ENCODE results near the gene ADAM15.

Gene ADAM15

DNA sequence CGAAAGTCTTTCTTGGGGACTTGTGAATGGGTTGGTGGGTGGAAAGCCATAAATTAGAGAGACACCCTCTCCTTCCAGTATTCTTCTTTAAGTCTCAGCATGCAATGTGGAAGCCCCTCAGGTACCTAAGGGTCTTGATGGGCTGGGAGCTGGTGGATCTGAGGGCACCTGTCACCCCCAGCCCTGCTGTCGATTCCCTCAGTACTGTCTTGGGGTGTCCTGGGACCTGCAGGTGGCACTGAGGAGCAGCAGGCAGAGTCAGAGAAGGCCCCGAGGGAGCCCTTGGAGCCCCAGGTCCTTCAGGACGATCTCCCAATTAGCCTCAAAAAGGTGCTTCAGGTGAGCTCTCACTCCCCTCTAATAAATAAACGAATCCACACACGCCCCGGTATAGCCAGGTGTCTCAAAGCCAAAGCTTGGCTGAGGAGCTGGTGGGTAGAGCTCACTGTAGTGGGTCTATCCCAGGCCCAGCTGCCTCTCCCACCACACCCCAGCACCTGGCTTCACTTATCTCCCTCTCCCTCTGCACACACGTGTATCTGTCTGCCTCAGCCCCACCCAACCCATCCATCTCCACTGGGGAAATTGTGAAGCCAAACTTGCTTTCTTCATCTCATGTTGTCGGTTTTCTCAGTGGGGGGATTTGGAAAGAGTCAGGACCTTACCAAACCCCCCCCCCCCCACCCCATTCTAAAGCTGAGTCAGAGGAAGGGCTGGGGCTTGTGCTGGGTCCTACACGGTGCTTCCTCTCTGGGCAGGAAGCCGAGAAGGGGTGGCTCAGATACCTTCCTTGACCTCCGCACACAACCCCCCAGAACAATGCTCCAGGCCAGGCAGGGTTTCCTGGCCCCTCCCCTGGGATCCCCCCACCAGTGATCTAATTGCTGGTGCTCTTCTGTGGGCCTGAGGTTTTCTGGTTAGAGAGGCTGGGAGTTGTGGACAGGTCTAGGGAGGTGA, 1.6 kb downstream of the ADAM15 start:
- DNase-seq (ENCODE audit: low spot score) = no peak

DNA sequence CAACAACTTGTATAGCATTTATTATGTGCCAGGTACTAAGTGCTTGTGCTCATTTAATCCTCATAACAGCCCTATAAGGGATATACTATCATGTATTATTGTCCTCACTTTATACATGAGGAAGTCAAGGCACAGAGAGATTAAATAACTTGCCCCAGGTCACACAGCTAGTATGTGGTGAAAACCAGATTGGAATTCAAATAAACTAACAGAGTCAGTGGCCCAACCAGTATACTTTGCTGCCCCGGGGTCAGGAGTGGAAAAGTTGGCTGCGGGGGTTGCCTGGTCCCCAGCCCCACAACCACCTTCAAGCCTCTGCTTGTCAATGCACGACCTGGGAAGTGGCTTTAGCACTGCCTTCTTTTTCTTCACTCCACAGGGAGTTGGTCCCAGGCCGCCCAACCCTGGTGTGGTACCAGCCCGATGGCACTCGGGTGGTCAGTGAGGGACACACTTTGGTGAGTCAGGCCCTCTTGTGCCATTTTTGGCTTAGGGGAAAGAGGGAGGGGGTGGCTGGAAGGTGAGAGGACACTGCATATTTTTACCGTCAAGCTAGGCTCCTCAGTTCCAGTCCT, 2.5 kb downstream of the ADAM15 start:
- DNase-seq (ENCODE audit: low spot score) = no peak

DNA sequence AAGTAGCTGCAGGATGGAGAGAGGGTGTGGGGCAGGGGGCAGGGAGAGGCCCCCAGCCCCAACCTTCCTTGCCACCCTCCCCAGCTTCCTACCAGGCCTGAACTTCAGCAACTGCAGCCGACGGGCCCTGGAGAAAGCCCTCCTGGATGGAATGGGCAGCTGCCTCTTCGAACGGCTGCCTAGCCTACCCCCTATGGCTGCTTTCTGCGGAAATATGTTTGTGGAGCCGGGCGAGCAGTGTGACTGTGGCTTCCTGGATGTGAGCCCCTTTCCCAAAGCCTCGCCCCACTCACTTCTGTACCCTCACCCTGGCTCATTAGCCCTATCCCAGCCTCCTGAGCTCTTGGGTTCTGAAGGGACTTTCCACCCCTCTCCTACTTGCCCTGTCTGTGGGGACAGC, 6.0 kb downstream of the ADAM15 start:
- no peak for DNase-seq (ENCODE audit: low spot score)

DNA sequence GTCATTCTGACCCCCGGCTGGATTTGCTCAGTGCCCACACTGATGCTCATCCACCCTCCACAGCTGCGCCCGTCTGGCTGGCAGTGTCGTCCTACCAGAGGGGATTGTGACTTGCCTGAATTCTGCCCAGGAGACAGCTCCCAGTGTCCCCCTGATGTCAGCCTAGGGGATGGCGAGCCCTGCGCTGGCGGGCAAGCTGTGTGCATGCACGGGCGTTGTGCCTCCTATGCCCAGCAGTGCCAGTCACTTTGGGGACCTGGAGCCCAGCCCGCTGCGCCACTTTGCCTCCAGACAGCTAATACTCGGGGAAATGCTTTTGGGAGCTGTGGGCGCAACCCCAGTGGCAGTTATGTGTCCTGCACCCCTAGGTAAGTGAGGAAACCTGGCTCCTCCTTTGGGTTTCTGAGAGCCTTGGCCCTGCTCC, 6.7 kb downstream of the ADAM15 start:
- no peak for DNase-seq (ENCODE audit: low spot score)

DNA sequence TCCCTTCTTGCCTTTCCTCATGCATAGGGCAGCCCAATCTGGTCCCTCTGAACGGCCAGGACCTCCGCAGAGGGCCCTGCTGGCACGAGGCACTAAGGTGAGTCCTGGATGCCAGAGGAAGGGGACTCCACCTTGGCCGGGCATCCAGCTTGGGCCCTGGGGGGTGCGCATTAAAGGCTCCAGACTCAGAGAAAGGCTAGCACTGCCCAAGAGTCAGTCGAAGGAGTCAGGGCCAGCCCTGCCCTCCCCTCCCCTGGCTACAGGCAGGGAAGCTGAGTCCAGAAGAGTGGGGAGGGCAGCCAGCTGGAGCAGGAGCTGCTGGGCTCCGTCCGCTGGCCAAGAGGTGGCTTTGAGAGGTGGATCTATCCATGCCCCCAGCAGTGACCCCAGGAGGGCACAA, 9.6 kb downstream of the ADAM15 start:
- no peak for DNase-seq (ENCODE audit: low spot score)

DNA sequence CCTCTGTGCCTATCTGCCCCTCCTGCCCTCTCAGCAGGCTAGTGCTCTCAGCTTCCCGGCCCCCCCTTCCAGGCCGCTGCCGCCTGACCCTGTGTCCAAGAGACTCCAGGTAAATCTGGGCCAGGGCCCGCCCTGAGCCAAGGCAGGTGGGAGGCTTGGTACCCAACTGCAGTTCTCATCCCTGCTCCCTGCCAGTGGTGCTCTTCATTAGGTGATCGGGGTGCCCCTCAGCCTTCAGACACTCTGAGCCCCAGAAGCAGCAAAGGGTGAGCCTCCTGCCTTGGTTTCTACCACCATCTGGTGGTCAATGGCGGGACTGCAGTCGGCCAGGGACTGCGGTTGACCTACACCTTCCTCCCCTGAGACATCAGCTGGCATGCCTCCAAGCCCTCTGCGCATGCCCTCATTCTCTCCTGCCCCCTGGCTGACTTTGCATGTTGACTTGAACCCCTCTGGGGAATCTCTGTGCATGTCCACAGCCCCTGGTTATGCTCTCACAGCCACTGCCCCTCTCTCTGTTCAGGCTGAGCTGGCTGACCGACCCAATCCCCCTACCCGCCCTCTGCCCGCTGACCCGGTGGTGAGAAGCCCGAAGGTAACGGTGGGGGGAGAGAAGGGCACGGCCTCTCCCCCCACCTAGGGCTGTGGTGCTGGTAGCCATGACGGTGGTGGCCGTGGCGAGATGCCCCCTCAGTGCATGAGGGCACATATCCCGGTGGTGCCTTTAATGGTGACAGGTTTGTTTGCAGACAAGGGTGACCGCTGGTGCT, 10.4 kb downstream of the ADAM15 start:
- DNase-seq (ENCODE audit: low spot score) = peak; percentile 81

DNA sequence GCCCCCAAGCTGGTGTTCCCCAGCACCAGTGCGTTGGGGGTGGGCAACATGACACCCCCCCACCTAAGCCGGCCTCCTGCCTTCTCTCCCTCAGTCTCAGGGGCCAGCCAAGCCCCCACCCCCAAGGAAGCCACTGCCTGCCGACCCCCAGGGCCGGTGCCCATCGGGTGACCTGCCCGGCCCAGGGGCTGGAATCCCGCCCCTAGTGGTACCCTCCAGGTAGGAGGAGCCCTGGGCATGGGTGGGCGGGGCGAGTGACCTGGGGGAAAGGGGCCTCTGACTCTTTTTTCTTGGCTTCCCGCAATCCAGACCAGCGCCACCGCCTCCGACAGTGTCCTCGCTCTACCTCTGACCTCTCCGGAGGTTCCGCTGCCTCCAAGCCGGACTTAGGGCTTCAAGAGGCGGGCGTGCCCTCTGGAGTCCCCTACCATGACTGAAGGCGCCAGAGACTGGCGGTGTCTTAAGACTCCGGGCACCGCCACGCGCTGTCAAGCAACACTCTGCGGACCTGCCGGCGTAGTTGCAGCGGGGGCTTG, 11.1 kb downstream of the ADAM15 start:
- no peak for DNase-seq (ENCODE audit: low spot score)

DNA sequence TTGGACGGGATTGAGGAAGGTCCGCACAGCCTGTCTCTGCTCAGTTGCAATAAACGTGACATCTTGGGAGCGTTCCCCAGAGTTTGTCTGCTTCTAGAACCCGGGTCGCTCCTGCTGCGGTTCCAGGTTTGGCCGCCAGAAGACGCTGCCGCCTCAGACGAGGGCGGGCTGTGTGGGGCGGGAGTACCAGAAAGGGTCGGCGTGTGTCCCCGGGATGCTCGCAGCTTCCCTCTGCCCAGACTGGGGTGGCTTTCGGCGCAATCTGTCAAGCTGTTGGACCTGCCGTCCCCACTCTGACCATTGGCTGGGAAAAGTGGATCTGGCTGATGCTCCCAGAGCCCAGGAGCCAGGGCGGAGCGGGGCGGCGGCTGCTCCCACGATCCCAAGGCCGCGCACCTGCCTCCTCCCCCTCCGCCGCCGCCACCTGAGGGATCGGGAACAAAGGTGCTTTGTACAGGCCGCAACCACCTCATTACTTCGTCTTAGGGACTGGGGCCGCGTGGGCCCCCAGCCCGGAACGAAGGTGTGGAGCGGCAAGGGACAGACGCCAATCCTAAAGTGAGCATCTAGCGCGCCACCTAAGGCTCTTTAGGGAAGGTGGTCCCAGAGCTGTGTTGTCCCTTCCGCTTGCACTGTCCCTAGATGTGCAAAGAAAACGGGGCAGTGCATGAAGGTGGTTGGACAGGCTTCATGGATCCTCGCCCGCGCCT, 11.7 kb downstream of the ADAM15 start:
- no peak for DNase-seq (ENCODE audit: low spot score)

DNA sequence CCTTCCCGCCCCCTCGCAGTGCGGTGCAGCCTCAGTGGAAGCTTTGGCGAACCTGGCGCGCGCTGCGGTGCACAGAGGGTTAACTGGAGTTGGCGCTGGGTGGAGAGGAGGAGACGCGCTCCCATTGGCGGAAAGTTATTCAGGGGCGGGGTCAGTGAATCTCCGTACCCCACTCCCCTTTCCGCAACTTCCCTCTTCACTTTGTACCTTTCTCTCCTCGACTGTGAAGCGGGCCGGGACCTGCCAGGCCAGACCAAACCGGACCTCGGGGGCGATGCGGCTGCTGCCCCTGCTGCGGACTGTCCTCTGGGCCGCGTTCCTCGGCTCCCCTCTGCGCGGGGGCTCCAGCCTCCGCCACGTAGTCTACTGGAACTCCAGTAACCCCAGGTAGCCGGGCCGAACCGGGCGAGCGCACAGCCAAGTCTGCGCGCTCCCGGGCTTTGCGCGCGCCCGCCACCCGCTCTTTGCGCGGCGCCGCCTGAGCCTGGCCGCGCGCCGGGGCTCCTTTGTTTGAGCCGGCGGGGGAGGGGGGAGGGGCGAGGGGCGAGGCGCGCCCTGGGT, 12.5 kb downstream of the ADAM15 start, which contains the start of gene EFNA4:
Gene EFNA4, plus strand, starts transcription at position 191 of the 561 bp plus-strand sequence. Its CDS starts 84 bp downstream, at position 275.
- DNase-seq (ENCODE audit: low spot score) = peak; percentile 84

DNA sequence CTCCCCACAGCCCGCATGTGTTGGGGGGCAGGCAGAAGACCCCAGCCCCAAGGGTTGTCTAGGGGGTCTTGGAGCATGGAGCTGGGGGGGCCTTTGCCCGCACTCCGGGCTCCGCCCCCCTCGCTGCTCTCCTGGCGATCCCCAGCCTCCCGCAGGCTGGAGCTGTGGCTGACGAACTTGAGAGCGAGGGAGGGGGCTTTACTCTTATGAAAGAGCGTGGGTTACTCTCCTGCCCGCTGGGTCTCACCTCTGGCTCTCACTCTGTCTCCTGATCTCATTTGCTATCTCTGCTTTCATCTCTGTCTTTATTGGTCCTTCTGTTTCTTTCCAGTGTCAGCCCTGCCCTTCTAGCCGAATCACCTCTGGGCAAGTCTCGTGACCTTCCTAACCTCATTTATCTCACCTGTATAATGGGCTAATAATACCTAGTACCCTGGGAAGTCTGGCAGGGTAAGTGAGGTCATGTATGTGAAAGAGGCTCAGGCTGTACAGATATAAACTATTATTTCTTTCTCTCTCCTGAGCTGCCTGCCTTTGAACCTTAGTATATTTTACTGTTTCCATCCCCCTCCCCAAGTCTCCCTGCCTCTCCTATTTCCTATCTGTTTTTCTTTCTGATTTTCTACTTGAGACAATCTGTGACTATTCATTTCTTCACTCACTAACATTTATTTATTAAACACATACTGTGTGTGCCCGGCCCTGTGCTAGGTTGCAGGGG, 13.2 kb downstream of the ADAM15 start:
- no peak for DNase-seq (ENCODE audit: low spot score)

DNA sequence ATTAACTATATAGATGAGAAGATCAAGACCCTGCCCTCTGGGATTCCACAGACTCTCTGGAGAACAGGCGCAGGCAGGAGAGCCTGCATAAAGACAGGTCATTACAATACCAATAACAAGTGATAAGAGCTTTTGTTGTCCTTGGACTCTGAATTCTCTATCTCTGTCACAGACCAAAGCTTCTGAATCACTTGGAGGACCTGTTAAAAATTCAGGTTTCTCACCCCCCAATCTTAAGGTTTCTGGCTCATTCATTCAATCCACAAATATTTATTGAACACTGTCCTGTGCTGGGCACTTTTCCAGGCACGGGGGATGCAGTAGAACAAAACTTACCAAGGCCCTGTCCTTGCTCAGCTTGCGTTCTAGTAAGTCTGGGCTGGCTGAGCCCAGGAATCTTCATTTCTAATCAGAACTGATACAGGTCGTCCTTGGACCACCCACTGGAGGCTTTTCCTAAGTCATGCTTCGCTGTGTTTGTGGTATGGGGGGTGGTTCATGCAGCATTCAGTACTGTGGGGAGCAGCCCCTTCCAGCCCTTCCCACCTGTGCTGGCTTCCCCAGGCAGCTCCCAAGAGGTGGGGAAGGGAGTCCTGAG, 13.8 kb downstream of the ADAM15 start:
- no peak for DNase-seq (ENCODE audit: low spot score)

DNA sequence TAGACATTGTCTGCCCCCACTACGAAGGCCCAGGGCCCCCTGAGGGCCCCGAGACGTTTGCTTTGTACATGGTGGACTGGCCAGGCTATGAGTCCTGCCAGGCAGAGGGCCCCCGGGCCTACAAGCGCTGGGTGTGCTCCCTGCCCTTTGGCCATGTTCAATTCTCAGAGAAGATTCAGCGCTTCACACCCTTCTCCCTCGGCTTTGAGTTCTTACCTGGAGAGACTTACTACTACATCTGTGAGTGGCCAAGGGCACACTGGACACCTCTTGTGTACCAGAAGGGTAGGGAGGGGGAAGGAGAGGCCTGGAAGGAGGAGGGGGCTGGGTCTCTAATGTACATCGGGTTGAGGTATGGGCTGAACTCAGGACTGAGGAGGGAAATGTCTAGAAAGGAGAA, 15.7 kb downstream of the ADAM15 start:
- no peak for DNase-seq (ENCODE audit: low spot score)

DNA sequence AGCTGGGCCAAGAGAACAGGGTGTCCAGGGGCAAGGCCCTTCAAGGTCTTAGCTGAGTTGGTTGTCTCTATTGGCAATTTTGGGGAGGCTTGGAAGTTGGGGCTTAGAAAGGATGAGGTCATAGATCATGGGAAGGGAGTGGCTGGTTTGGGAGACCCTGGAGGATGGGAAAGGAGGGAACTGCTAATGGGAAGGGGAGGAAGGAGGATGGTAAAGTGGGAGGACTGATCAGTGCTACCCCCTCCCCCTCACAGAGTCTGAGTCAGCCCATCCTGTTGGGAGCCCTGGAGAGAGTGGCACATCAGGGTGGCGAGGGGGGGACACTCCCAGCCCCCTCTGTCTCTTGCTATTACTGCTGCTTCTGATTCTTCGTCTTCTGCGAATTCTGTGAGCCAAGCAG, 17.5 kb downstream of the ADAM15 start:
- no peak for DNase-seq (ENCODE audit: low spot score)

DNA sequence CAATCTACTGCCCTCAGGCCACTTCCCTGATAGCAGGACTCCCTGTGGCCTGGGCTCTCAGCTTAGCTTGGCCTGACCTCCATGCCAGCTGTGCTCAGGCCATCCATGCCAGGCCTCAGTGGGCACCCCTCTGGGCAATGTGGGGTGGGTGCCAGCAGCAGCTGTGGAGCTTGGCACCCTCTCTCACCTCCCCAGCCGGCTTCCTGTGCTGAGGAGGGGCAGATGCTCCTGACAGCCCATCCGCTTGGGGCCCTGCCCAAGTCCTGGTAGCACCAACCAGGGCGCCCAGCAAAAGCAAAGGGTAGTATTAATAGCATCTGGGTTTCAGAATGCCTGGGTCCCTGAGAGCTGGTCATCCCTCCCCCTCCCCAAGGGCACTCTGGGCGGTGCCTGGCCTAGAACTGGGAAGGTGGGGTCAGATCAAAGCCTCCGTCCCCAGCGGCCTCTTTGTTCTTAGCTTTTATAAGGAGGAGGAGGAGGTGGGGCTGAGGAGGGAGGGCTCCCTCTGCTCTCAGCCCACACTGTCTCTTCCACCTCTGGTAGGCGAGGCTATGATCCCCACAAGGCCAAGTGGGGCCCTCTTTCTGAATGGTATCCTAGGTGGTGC, 18.5 kb downstream of the ADAM15 start:
- DNase-seq (ENCODE audit: low spot score) = no peak

DNA sequence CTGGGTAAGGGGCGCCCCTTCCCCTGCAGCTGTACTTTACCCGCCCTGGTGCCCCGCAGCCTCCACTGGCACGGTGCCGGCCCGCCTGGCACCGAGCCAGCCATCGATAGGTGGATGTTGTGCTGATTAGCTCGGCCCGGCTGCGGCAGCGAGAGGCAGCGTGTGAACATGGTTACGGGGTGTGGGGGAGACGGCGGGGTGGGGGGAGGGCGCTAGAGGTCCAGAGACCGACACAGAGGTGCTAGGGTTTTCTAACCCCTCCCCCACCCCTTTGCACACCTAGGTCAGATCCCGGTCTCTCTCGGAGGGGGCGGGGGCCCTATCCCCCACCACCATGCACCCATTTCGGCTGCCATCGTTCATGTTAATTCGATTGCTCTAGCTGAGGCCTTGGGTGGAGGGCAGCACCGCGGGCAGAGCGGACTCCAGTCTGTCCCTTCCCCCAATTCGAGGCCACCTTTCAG, 19.1 kb downstream of the ADAM15 start:
- no peak for DNase-seq (ENCODE audit: low spot score)

DNA sequence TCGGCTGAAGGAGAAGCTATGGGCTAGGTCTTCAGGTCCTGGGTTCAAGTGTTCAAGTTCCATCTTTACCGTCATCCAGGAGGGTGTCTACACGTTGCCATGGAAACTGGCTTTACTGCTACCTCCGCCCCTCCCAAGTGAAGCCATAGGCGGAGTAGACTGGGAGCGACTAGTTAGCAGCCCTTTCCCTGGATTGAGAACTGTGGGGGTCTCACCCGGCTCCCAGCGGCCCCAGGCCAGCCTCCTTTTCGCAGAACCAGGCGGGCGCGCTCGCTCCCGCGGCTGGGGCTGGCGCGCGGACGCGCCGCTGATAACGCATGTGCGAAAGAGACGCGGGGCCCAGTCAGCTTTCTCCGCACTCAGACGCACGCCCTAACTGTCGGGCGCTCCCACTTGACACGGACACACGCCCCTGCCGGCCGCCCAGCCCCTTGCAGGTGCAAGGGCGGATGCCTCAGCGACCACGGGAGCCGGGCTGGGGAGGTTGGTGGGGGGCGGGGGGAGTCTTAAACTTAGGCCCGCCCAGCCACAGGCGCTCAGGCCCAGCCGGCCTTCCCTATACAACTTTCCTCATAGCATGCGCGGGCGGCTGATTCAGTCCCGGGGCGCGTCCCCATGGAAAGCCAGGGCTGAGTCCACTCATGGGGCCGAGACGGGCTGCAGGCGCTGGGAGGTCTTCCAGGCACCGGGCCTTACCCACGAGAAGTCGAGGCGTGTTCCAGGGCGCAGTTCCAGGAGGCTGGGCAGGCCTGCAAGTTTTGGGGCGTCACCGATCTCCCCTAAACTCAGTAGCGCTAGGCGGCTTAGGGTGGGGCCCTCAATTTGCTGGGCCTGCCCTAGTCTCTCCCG, 19.8 kb downstream of the ADAM15 start:
- DNase-seq (ENCODE audit: low spot score) = peak; percentile 65

DNA sequence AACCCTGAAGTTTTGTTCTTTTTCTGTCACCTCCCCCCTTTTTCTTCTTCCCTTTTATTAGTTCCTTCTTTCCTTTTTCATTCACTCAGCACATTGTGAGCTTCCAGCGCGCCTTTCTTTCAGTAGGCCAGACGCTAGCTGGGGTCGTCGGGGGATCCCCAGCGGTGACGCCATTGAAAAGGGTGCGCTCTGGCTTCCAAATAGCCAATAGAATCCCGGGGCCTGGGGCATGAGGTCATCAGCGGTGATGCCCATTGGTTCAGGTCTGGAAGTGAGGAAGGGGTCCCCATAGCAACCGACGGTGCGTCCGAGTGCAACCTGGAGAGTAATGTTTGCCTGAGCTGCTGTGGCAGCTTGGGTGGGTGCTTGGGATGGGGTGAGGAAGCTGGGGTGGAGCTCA, 20.6 kb downstream of the ADAM15 start:
- no peak for DNase-seq (ENCODE audit: low spot score)

DNA sequence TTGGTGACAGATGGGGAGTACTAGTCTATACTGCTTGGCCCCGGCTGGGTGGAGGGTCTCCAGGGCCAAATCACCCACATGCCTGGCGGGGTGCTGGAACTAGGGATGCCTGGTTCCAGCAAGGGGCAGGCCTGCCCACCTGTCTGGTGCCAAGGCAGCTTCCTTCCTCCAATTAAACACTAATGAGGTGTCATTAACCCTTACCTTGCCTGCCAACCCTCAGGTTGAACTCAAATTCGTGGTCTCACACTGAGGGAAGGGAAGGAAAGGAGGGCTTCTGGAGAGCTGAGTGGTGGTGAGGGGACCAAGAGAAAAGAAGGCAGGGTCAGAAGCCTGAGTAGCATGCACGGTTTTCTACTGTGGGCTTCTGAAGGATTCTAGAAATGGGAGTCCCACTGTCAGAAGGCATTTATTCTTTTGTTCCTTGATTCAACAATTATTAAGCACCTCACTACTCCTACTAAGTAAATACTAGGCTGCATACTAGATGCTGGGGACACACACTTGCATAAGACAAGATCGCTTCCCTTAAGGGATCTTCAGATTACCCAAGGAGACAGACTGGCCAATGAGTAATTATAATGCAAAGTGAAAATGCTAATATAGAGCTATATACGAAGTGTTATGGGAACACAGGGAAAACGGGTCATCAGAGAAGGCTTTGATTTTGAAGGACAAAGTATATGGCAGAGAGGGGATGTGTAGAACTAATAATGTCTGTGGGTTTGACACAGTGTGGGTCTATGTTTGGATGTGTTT, 21.6 kb downstream of the ADAM15 start:
- no peak for DNase-seq (ENCODE audit: low spot score)
